GM21381 (cell line): Measurements from ENCODE around the gene ABCA4.

ENCODE experiments used
- ATAC-seq: cut with Tn5 transposase; IDR thresholded peaks from one replicate; pipeline ENCODE4 v1.9.1; 2021; ENCODE audit warnings: mild to moderate bottlenecking, moderate library complexity; ENCODE audit not compliant: unreplicated experiment

Gene ABCA4

GRCh38 chr1:94084547-94084946 lies 36.4 kb downstream of the ABCA4 start:
- no peak for ATAC-seq

- no peak for ATAC-seq
These were observed 36.9 kb downstream of the ABCA4 start for GRCh38 chr1:94084085-94084484.

GRCh38 chr1:94083681-94084080 lies 37.3 kb downstream of the ABCA4 start:
- no peak for ATAC-seq

- no peak for ATAC-seq
These were observed 39.2 kb downstream of the ABCA4 start for GRCh38 chr1:94081566-94082344.

- ATAC-seq, result no peak
These were observed 41.0 kb downstream of the ABCA4 start for GRCh38 chr1:94079989-94080388.

GRCh38 chr1:94079080-94079940 lies 41.6 kb downstream of the ABCA4 start:
- ATAC-seq, result no peak

GRCh38 chr1:94072840-94073522 lies 48.0 kb downstream of the ABCA4 start:
- no peak for ATAC-seq

GRCh38 chr1:94071976-94072375 lies 49.0 kb downstream of the ABCA4 start:
- no peak for ATAC-seq

- no peak for ATAC-seq
These were observed 49.6 kb downstream of the ABCA4 start for GRCh38 chr1:94071391-94071790.

GRCh38 chr1:94070865-94071264 lies 50.1 kb downstream of the ABCA4 start:
- ATAC-seq, result no peak

- no peak for ATAC-seq
These were observed 51.0 kb downstream of the ABCA4 start for GRCh38 chr1:94069919-94070285.

- ATAC-seq, result no peak
These were observed 51.7 kb downstream of the ABCA4 start for GRCh38 chr1:94068999-94069918.

GRCh38 chr1:94068096-94068998 lies 52.6 kb downstream of the ABCA4 start:
- ATAC-seq, result no peak

GRCh38 chr1:94067196-94067595 lies 53.8 kb downstream of the ABCA4 start:
- ATAC-seq, result no peak

- no peak for ATAC-seq
These were observed 57.6 kb downstream of the ABCA4 start for GRCh38 chr1:94063379-94063778.

- no peak for ATAC-seq
These were observed 59.2 kb downstream of the ABCA4 start for GRCh38 chr1:94061513-94062443.

- no peak for ATAC-seq
These were observed 60.2 kb downstream of the ABCA4 start for GRCh38 chr1:94060720-94061119.

- ATAC-seq, result no peak
These were observed 62.2 kb downstream of the ABCA4 start for GRCh38 chr1:94058766-94059165.
